MCF 10A (cell line): Measurements from ENCODE around the gene PSMG1. TPM values are rescaled to one million over a fixed set of nuclear protein-coding genes. Genes with fewer than 3 reads are reported as not detected.

Experiments used
- BruUV-seq: library from RNA; stranded (reverse); fragments of 400-500 nt; replicated peaks from 2 replicates; lab custom pipeline; 2021; lab: Mats Ljungman, UMichigan
- CTCF ChIA-PET: fragments of 300-600 bp; sonication (Branson Sonifier 250); formaldehyde crosslinking; extraction: SDS; loops from one replicate; lab custom pipeline; 2021; ENCODE audit warnings: antibody characterized with exemption, inconsistent platforms; lab: Yijun Ruan, JAX
- POLR2A ChIA-PET: fragments of 300-600, 350-650 bp; sonication (Branson Sonifier 250); formaldehyde crosslinking; extraction: SDS; loops from one replicate; lab custom pipeline; 2020; ENCODE audit warnings: antibody characterized with exemption, inconsistent platforms; lab: Yijun Ruan, JAX
- DNase-seq: peaks from one replicate; pipeline ENCODE4 v3.0.0-alpha.2; 2018; ENCODE audit not compliant: unreplicated experiment
- H3K27ac Mint-ChIP-seq: one replicate; pipeline ENCODE4 v1.8.0; 2022; ENCODE audit warnings: mild to moderate bottlenecking, low read depth, mixed read lengths; ENCODE audit not compliant: unreplicated experiment
- H3K27me3 Mint-ChIP-seq: one replicate; pipeline ENCODE4 v1.8.0; 2022; ENCODE audit warnings: mixed read lengths; ENCODE audit not compliant: insufficient read depth, unreplicated experiment
- H3K36me3 Mint-ChIP-seq: one replicate; pipeline ENCODE4 v1.8.0; 2022; ENCODE audit warnings: mild to moderate bottlenecking, moderate library complexity, mixed read lengths; ENCODE audit not compliant: insufficient read depth, unreplicated experiment
- H3K4me1 Mint-ChIP-seq: one replicate; pipeline ENCODE4 v1.8.0; 2022; ENCODE audit warnings: mixed read lengths; ENCODE audit not compliant: insufficient read depth, unreplicated experiment
- H3K4me3 Mint-ChIP-seq: one replicate; pipeline ENCODE4 v1.8.0; 2022; ENCODE audit warnings: mild to moderate bottlenecking, moderate library complexity, mixed read lengths; ENCODE audit not compliant: unreplicated experiment
- H3K9me3 Mint-ChIP-seq: one replicate; pipeline ENCODE4 v1.8.0; 2022; ENCODE audit warnings: mixed read lengths; ENCODE audit not compliant: unreplicated experiment
- intact Hi-C: fragments of 100-400 bp; cut with micrococcal nuclease; formaldehyde crosslinking; loops from 2 replicates; pipeline ENCODE4 v1.14.1; 2022
- total RNA-seq: library from RNA; stranded (reverse); gene quantifications from 2 replicates; pipeline ENCODE4 v1.2.3, GENCODE V29; 2022
- TF ChIP-seq, protein P1 (sequence below): fragments of 200-600 bp; IDR thresholded peaks from one replicate; pipeline ENCODE4 v1.8.0; 2022; ENCODE audit warnings: antibody characterized with exemption, mild to moderate bottlenecking; ENCODE audit not compliant: unreplicated experiment

Gene PSMG1
- total RNA-seq, 1 experiment from 2014 or later: 116 TPM

GRCh38 chr21:39182016-39182415, 1.2 kb downstream of the PSMG1 start:
- peak overlapping the region; percentile 99 for H3K4me3 Mint-ChIP-seq
- peaks cover 48% of the 10 kb centered on the region for H3K36me3 Mint-ChIP-seq
- H3K9me3 Mint-ChIP-seq: no peaks in the 10 kb centered on the region
- H3K27me3 Mint-ChIP-seq: no peaks in the 10 kb centered on the region
- no TSS peak for BruUV-seq
- peak overlapping the region; percentile 95 for H3K27ac Mint-ChIP-seq
- ChIA-PET CTCF (interaction anchor here (1.3 kb wide), 1 partner anchor 379 kb away, joined by 3 read pairs; no protein-coding TSS in a partner anchor), POLR2A (interaction anchor here (0.7 to 1.7 kb wide), 2 partner anchors 11 to 655 kb away, joined by 3 read pairs; no protein-coding TSS in a partner anchor)
- H3K4me1 Mint-ChIP-seq: peaks cover 31% of the 10 kb centered on the region
- peak; percentile 11 for DNase-seq
- intact Hi-C loops: loop anchor here (2.0 kb wide), 1 partner anchor 207 kb away; no protein-coding TSS in a partner anchor
- TF ChIP-seq, protein P1, sequence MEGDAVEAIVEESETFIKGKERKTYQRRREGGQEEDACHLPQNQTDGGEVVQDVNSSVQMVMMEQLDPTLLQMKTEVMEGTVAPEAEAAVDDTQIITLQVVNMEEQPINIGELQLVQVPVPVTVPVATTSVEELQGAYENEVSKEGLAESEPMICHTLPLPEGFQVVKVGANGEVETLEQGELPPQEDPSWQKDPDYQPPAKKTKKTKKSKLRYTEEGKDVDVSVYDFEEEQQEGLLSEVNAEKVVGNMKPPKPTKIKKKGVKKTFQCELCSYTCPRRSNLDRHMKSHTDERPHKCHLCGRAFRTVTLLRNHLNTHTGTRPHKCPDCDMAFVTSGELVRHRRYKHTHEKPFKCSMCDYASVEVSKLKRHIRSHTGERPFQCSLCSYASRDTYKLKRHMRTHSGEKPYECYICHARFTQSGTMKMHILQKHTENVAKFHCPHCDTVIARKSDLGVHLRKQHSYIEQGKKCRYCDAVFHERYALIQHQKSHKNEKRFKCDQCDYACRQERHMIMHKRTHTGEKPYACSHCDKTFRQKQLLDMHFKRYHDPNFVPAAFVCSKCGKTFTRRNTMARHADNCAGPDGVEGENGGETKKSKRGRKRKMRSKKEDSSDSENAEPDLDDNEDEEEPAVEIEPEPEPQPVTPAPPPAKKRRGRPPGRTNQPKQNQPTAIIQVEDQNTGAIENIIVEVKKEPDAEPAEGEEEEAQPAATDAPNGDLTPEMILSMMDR: no peak

DNA sequence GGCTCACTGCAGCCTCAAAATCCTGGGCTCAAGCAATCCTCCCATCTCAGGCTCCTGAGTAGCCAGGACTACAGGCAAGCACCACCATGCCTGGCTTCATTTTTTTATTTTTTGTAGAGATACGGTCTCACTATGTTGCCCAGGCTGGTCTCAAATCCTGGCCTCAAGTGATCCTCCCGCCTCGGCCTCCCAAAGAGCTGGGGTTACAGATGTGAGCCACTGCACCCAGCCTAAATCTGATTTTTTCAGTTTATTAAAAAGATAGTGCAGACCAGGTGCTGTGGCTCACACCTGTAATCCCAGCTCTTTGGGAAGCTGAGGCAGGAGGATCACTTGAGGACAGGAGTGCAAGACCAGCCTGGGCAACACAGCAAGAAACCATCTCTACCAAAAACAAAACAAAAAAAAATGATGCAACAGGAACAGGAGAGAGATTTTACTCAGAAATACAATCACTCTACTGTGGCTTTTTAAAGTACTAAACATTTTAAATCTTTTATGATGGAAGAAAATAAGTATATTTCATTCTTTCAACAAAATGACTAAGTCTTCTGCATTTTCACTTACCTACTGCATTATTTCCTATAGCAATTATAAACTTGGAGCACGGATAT, 1.9 kb downstream of the PSMG1 start:
- POLR2A ChIA-PET: interaction anchor here (0.7 to 1.7 kb wide), 3 partner anchors 11 to 654 kb away, joined by 3 to 5 read pairs (median 3); no protein-coding TSS in a partner anchor
- H3K4me3 Mint-ChIP-seq: peak overlapping the region; percentile 99
- H3K27ac Mint-ChIP-seq: peak overlapping the region; percentile 95
- intact Hi-C loops: no loop called here
- BruUV-seq: no TSS peak
- H3K27me3 Mint-ChIP-seq: no peaks in the 10 kb centered on the region
- peaks cover 44% of the 10 kb centered on the region for H3K36me3 Mint-ChIP-seq
- CTCF ChIA-PET: interaction anchor here (0.7 to 1.5 kb wide), 5 partner anchors 10 to 1607 kb away, joined by 3 to 6 read pairs (median 5); no protein-coding TSS in a partner anchor
- DNase-seq: no peak
- H3K4me1 Mint-ChIP-seq: peaks cover 24% of the 10 kb centered on the region
- H3K9me3 Mint-ChIP-seq: no peaks in the 10 kb centered on the region
- TF ChIP-seq, protein P1: no peak

- peak; percentile 13 for DNase-seq
- ChIA-PET POLR2A (interaction anchor here (0.9 kb wide), 1 partner anchor 277 kb away, joined by 5 read pairs; no protein-coding TSS in a partner anchor), CTCF (interaction anchor here (0.7 to 1.5 kb wide), 4 partner anchors 9 to 672 kb away, joined by 3 to 6 read pairs (median 5); no protein-coding TSS in a partner anchor)
- intact Hi-C loops: no loop called here
- peaks cover 47% of the 10 kb centered on the region for H3K36me3 Mint-ChIP-seq
- peak overlapping the region; percentile 31 for H3K4me3 Mint-ChIP-seq
- BruUV-seq: no TSS peak
- no peaks in the 10 kb centered on the region for H3K9me3 Mint-ChIP-seq
- H3K27ac Mint-ChIP-seq: peak overlapping the region; percentile 9
- no peaks in the 10 kb centered on the region for H3K27me3 Mint-ChIP-seq
- TF ChIP-seq, protein P1: peak; percentile 29
- H3K4me1 Mint-ChIP-seq: peaks cover 28% of the 10 kb centered on the region
Observed at GRCh38 chr21:39180429-39181019, 2.7 kb downstream of the PSMG1 start.

DNA sequence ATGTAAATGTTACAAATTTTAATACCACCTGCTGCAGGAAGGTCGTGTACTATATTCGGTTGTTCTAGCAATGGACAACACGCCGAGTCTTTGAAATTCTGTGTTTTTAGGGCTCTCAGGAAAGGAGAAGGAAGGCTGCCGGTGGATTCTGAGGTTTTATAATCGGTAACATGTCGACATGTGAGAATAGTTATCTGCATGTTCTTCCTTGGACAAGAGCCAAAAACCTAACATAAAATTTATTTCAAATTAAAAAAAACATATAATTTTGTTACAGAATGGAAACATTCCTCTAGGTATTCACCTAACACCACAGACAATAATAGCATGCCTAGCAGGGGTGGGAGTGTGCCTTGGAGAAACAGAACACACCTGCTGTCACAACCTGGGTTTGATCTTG, 4.8 kb downstream of the PSMG1 start:
- Mint-ChIP-seq H3K27ac (no peak overlapping the region), H3K4me3 (no peak overlapping the region), H3K36me3 (peaks cover 45% of the 10 kb centered on the region), H3K27me3 (no peaks in the 10 kb centered on the region), H3K9me3 (no peaks in the 10 kb centered on the region), H3K4me1 (peaks cover 28% of the 10 kb centered on the region)
- no peak for DNase-seq
- no TSS peak for BruUV-seq
- ChIA-PET CTCF (interaction anchor here (0.7 kb wide), 1 partner anchor 40 kb away, joined by 3 read pairs; no protein-coding TSS in a partner anchor), POLR2A (no interaction called here)
- intact Hi-C loops: no loop called here
- TF ChIP-seq, protein P1: no peak
